H1 (cell line): ENCODE results near the gene NPR1.

Source experiments
- CHD7 ChIP-seq: fragments of 300-600 bp; sonication (generic); IDR thresholded peaks from 2 replicates; pipeline ENCODE4 v1.7.1; 2012; ENCODE audit warnings: low read length, moderate library complexity, mild to moderate bottlenecking, inconsistent platforms; ENCODE audit not compliant: insufficient replicate concordance
- CREB1 ChIP-seq: IDR thresholded peaks from 2 replicates; pipeline ENCODE4 v1.6.1; 2012; ENCODE audit warnings: inconsistent platforms
- CTCF ChIP-seq, 3 experiments: IDR thresholded peaks; 1 replicate in 2 of 3; 2 replicates in 1 of 3; pipeline versions ENCODE4 v1.5.1 to v1.6.1; 2011; ENCODE audit warnings: low read length in 3 of 3, mild to moderate bottlenecking in 3 of 3, inconsistent platforms in 2 of 3, low read depth in 1 of 3, moderate library complexity in 1 of 3; ENCODE audit not compliant: insufficient read depth in 1 of 3; ENCODE audit errors: control extremely low read depth in 1 of 3
- EGR1 ChIP-seq: IDR thresholded peaks from 2 replicates; pipeline ENCODE4 v1.6.1; 2011; ENCODE audit warnings: low read depth, low read length, borderline replicate concordance
- EP300 ChIP-seq, 2 experiments: IDR thresholded peaks; 1 replicate in 1 of 2; 2 replicates in 1 of 2; pipeline ENCODE4 v1.6.1; 2011 to 2012; ENCODE audit warnings: low read depth in 2 of 2, low read length in 2 of 2, mild to moderate bottlenecking in 2 of 2, borderline replicate concordance in 1 of 2, inconsistent platforms in 1 of 2, moderate library complexity in 1 of 2
- JUN ChIP-seq: IDR thresholded peaks from 2 replicates; pipeline ENCODE4 v1.6.1; 2011; ENCODE audit warnings: low read depth, mild to moderate bottlenecking, improper control_type of control experiment, low read length
- MAFK ChIP-seq: IDR thresholded peaks from 2 replicates; pipeline ENCODE4 v1.6.1; 2012; ENCODE audit warnings: low read depth, mild to moderate bottlenecking, improper control_type of control experiment, low read length
- NANOG ChIP-seq: IDR thresholded peaks from 2 replicates; pipeline ENCODE4 v1.6.1; 2011; ENCODE audit warnings: low read length, low read depth, mild to moderate bottlenecking, inconsistent platforms; ENCODE audit not compliant: insufficient read depth, poor library complexity, severe bottlenecking
- NRF1 ChIP-seq: IDR thresholded peaks from 2 replicates; pipeline ENCODE4 v1.6.1; 2011; ENCODE audit warnings: mild to moderate bottlenecking, low read depth, low read length, improper control_type of control experiment
- POLR2AphosphoS5 ChIP-seq: IDR thresholded peaks from 2 replicates; pipeline ENCODE4 v1.6.1; 2011; ENCODE audit warnings: low read depth, low read length
- USF2 ChIP-seq: IDR thresholded peaks from 2 replicates; pipeline ENCODE4 v1.6.1; 2011; ENCODE audit warnings: low read length, improper control_type of control experiment

- no peak for TF ChIP-seq CTCF (IDR thresholded peaks at IDR 0.05; ENCODE audit: control extremely low read depth in 1 of 3, insufficient read depth in 1 of 3, low read depth in 1 of 3, low read length in 3 of 3)
- no peak for TF ChIP-seq JUN
- TF ChIP-seq USF2, result no peak
- TF ChIP-seq NRF1, result no peak
- TF ChIP-seq NANOG, result no peak
- TF ChIP-seq CHD7, result no peak
- TF ChIP-seq POLR2AphosphoS5, result no peak
- no peak for TF ChIP-seq EGR1
- TF ChIP-seq MAFK, result no peak
- TF ChIP-seq CREB1, result no peak
- no peak for TF ChIP-seq EP300 (IDR thresholded peaks at IDR 0.05; ENCODE audit: borderline replicate concordance in 1 of 2, low read depth in 2 of 2, low read length in 2 of 2)
Observed at GRCh38 chr1:153723687-153724086, 45.2 kb downstream of the NPR1 start.
